Lung (tissue), 12 donors: Measurements from ENCODE around the gene NPC1. TPM values are rescaled to one million over a fixed set of nuclear protein-coding genes. Genes with fewer than 3 reads are reported as not detected.
"Not testable (repeated sequence)": the region's sequence is repeated elsewhere in the genome, so short reads cannot be mapped to it uniquely, and the experiment has no call there.

Experiments
- ATAC-seq: fragments of 200-7000 bp; cut with Tn5 transposase; one replicate; pipeline ENCODE4 v1.9.1; 2020; ENCODE audit warnings: moderate number of reproducible peaks; ENCODE audit not compliant: insufficient read depth, low FRiP score
- DNase-seq, 3 donors: peaks; one replicate each; pipeline ENCODE4 v3.0.0-alpha.2; 2013 to 2017
- H3K27ac ChIP-seq, 2 donors: one replicate each; pipeline ENCODE4 v1.5.1; 2013; ENCODE audit warnings: mild to moderate bottlenecking in 2 of 2, moderate library complexity in 2 of 2, control low read depth in 1 of 2, inconsistent platforms in 1 of 2, low read depth in 1 of 2, low read length in 1 of 2
- H3K27me3 ChIP-seq, 3 donors: one replicate each; pipeline ENCODE4 v1.5.1; 2013; ENCODE audit warnings: low read length in 2 of 3; ENCODE audit not compliant: control insufficient read depth in 3 of 3, insufficient read depth in 3 of 3
- H3K36me3 ChIP-seq, 4 donors: one replicate each; pipeline ENCODE4 v1.5.1; 2013; ENCODE audit warnings: low read length in 4 of 4, mild to moderate bottlenecking in 1 of 4, moderate library complexity in 1 of 4; ENCODE audit not compliant: control insufficient read depth in 4 of 4, insufficient read depth in 4 of 4
- H3K4me1 ChIP-seq, 5 donors: one replicate each; pipeline ENCODE4 v1.5.1; 2013; ENCODE audit warnings: low read length in 5 of 5, mild to moderate bottlenecking in 2 of 5, moderate library complexity in 1 of 5; ENCODE audit not compliant: control insufficient read depth in 5 of 5, insufficient read depth in 5 of 5
- H3K4me3 ChIP-seq: one replicate; pipeline ENCODE4 v1.5.1; 2013; ENCODE audit warnings: mild to moderate bottlenecking, control low read depth, moderate library complexity
- H3K9ac ChIP-seq, 2 donors: one replicate each; pipeline ENCODE4 v1.5.1; 2013; ENCODE audit warnings: low read length in 2 of 2, control low read depth in 1 of 2; ENCODE audit not compliant: insufficient read depth in 1 of 2
- H3K9me3 ChIP-seq, 4 donors: one replicate each; pipeline ENCODE4 v1.5.1; 2013; ENCODE audit warnings: low read length in 3 of 4, mild to moderate bottlenecking in 1 of 4, moderate library complexity in 1 of 4; ENCODE audit not compliant: control insufficient read depth in 4 of 4, insufficient read depth in 3 of 4
- CTCF ChIP-seq: IDR thresholded peaks from 2 replicates; pipeline ENCODE4 v1.5.1; 2012; ENCODE audit warnings: mild to moderate bottlenecking; ENCODE audit errors: control extremely low read depth, extremely low read depth
- WGBS, 2 donors: extraction: QIAGEN DNeasy Blood & Tissue Kit; methylation state at CpG; one replicate each; pipeline ENCODE4 v1.1.7; 2013; 5-methylcytosine and 5-hydroxymethylcytosine counted together
- polyA plus RNA-seq, 2 donors: library from polyadenylated mRNA; stranded (reverse); fragments of 200-250 nt; gene quantifications; one replicate each; pipeline ENCODE4 v1.2.1, GENCODE V29; 2013
- total RNA-seq, 2 donors: library from RNA; depleted of rRNA in 1 of 2; stranded (reverse); fragments of >200 nt in 1 of 2; gene quantifications; one replicate each; pipeline ENCODE4 v1.2.1, GENCODE V29; 2014 to 2021
- donor health status: control.
- donor health status: control.
- donor health status: Bipolar disorder and iron deficiency.
- donor health status: healthy.
- donor health status: DM: yes; HTN: yes; CAD: no.

NPC1 gene
- total and polyA plus RNA-seq, 4 donors, result 47.7 to 143 (median 73.0) TPM

- no peak for DNase-seq
- TF ChIP-seq CTCF, result no peak
- Histone ChIP-seq H3K36me3 (peaks cover 0 to 42% (median 17%) of the 10 kb centered on the region in 4 donors), H3K27me3 (no peaks in the 10 kb centered on the region), H3K4me1 (peaks cover 0 to 26% (median 11%) of the 10 kb centered on the region in 5 donors), H3K27ac (no peak overlapping the region), H3K9me3 (no peaks in the 10 kb centered on the region), H3K9ac (no peak overlapping the region), H3K4me3 (no peak overlapping the region)
- no peak for ATAC-seq
- 64 to 84% methylated on average over 3 of the region's 3 CpGs for WGBS, 2 donors
Observed at GRCh38 chr18:23565916-23566547, 20.3 kb downstream of the NPC1 start.

GRCh38 chr18:23563377-23564043 lies 22.8 kb downstream of the NPC1 start:
- TF ChIP-seq CTCF, result no peak
- H3K27me3 ChIP-seq, result no peaks in the 10 kb centered on the region
- H3K9me3 ChIP-seq, result no peaks in the 10 kb centered on the region
- ATAC-seq (no peak), DNase-seq (no peak)
- no peak overlapping the region for H3K4me3 ChIP-seq
- WGBS, 2 donors, result 97 to 98% methylated on average over 2 of the region's 2 CpGs
- peaks cover 4 to 34% (median 18%) of the 10 kb centered on the region in 4 donors for H3K36me3 ChIP-seq
- H3K27ac ChIP-seq, result no peak overlapping the region
- no peak overlapping the region for H3K9ac ChIP-seq
- peaks cover 0 to 15% (median 6%) of the 10 kb centered on the region in 5 donors for H3K4me1 ChIP-seq

GRCh38 chr18:23560186-23560585 lies 26.1 kb downstream of the NPC1 start:
- 88 to 97% methylated on average over 4 of the region's 4 CpGs for WGBS, 2 donors
- H3K27ac ChIP-seq, result no peak overlapping the region
- H3K9me3 ChIP-seq, result no peaks in the 10 kb centered on the region
- DNase-seq (no peak), ATAC-seq (no peak)
- H3K4me3 ChIP-seq, result no peak overlapping the region
- H3K9ac ChIP-seq, result no peak overlapping the region
- peaks cover 0 to 3% (median 0%) of the 10 kb centered on the region in 5 donors for H3K4me1 ChIP-seq
- no peaks in the 10 kb centered on the region for H3K27me3 ChIP-seq
- no peak for TF ChIP-seq CTCF
- H3K36me3 ChIP-seq, result peaks cover 8 to 37% (median 26%) of the 10 kb centered on the region in 4 donors

- H3K4me3 ChIP-seq, ATAC-seq, H3K4me1 ChIP-seq, H3K27me3 ChIP-seq, H3K27ac ChIP-seq, DNase-seq, H3K9me3 ChIP-seq, H3K9ac ChIP-seq: not testable (repeated sequence)
- H3K36me3 ChIP-seq, result peaks cover 15 to 50% (median 40%) of the 10 kb centered on the region in 4 donors
- 93 to 95% methylated on average over 8 of the region's 8 CpGs for WGBS, 2 donors
Observed at GRCh38 chr18:23557511-23557910, 28.8 kb downstream of the NPC1 start.
